ENCODE measurements around the gene SOX10. TPM values are rescaled to one million over a fixed set of nuclear protein-coding genes. Genes with fewer than 3 reads are reported as not detected.
A peak's percentile ranks its signal among the peaks of the same experiment; 100 is the strongest.

SOX10 gene
- total and polyA plus RNA-seq, 8 donors = 0.06 to 0.96 (median 0.30) TPM

- 66 to 67% methylated on average over 3 to 4 of the region's 4 CpGs for WGBS, 2 donors
- DNase-seq = no peak
- Histone ChIP-seq H3K9me3 (no peaks in the 10 kb centered on the region), H3K36me3 (no peaks in the 10 kb centered on the region), H3K4me3 (no peak overlapping the region), H3K27ac (no peak overlapping the region), H3K27me3 (no peaks in the 10 kb centered on the region), H3K4me1 (peaks cover 0 to 3% (median 0%) of the 10 kb centered on the region in 3 donors)
- ATAC-seq = no peak
- TF ChIP-seq CTCF (IDR thresholded peaks at IDR 0.05) = no peak
- no peak for FAIRE-seq
- intact Hi-C loops (cut with DNase I) = no loop called here
Measured at GRCh38 chr22:37996079-37996478, 11.7 kb upstream of the SOX10 start.

- ATAC-seq (no peak), DNase-seq (no peak), FAIRE-seq (no peak)
- Histone ChIP-seq H3K27me3 (no peaks in the 10 kb centered on the region), H3K4me1 (peaks cover 0 to 3% (median 0%) of the 10 kb centered on the region in 3 donors), H3K4me3 (no peak overlapping the region), H3K27ac (no peak overlapping the region), H3K36me3 (no peaks in the 10 kb centered on the region), H3K9me3 (no peaks in the 10 kb centered on the region)
- intact Hi-C loops (cut with DNase I) = no loop called here
- no peak for TF ChIP-seq CTCF (IDR thresholded peaks at IDR 0.05)
- 90 to 93% methylated on average over 4 of the region's 4 CpGs for WGBS, 2 donors
Measured at GRCh38 chr22:37995460-37995859, 11.1 kb upstream of the SOX10 start.

GRCh38 chr22:37994982-37995381 lies 10.6 kb upstream of the SOX10 start:
- no peaks in the 10 kb centered on the region for H3K27me3 ChIP-seq
- H3K9me3 ChIP-seq = no peaks in the 10 kb centered on the region
- intact Hi-C loops (cut with DNase I) = no loop called here
- H3K27ac ChIP-seq = no peak overlapping the region
- WGBS, 2 donors = 86 to 93% methylated on average over 6 of the region's 6 CpGs
- FAIRE-seq (no peak), ATAC-seq (no peak), DNase-seq (no peak)
- H3K36me3 ChIP-seq = no peaks in the 10 kb centered on the region
- no peak overlapping the region for H3K4me3 ChIP-seq
- no peak for TF ChIP-seq CTCF (IDR thresholded peaks at IDR 0.05)
- H3K4me1 ChIP-seq = peaks cover 0 to 3% (median 0%) of the 10 kb centered on the region in 3 donors

GRCh38 chr22:37994049-37994448 lies 9.7 kb upstream of the SOX10 start:
- H3K27ac ChIP-seq = no peak overlapping the region
- H3K9me3 ChIP-seq = no peaks in the 10 kb centered on the region
- intact Hi-C loops (cut with DNase I) = no loop called here
- H3K36me3 ChIP-seq = no peaks in the 10 kb centered on the region
- 91% methylated on average over 6 of the region's 6 CpGs for WGBS, 2 donors
- TF ChIP-seq CTCF (IDR thresholded peaks at IDR 0.05) = no peak
- no peaks in the 10 kb centered on the region for H3K27me3 ChIP-seq
- no peak for DNase-seq
- ATAC-seq = no peak
- peaks cover 0 to 3% (median 0%) of the 10 kb centered on the region in 3 donors for H3K4me1 ChIP-seq
- no peak overlapping the region for H3K4me3 ChIP-seq
- no peak for FAIRE-seq

GRCh38 chr22:37991731-37992442 lies 7.5 kb upstream of the SOX10 start:
- Histone ChIP-seq H3K27me3 (no peaks in the 10 kb centered on the region), H3K4me3 (no peak overlapping the region), H3K9me3 (no peaks in the 10 kb centered on the region), H3K27ac (no peak overlapping the region), H3K4me1 (peaks cover 0 to 3% (median 0%) of the 10 kb centered on the region in 3 donors), H3K36me3 (no peaks in the 10 kb centered on the region)
- intact Hi-C loops (cut with DNase I) = no loop called here
- peak in 2 of 4 donors; percentile 27 to 53 for ATAC-seq
- TF ChIP-seq CTCF (IDR thresholded peaks at IDR 0.05) = no peak
- FAIRE-seq = no peak
- WGBS, 2 donors = 58 to 63% methylated on average over 6 of the region's 6 CpGs
- DNase-seq = no peak
